WTC11 (cell line): Measurements from ENCODE around the gene OTC. TPM values are rescaled to one million over a fixed set of nuclear protein-coding genes. Genes with fewer than 3 reads are reported as not detected.

Experiments
- ATAC-seq: fragments of 200-7000 bp; cut with Tn5 transposase; 2 replicates; pipeline ENCODE4 v1.10.0; 2021; ENCODE audit warnings: mild to moderate bottlenecking, moderate library complexity
- CTCF ChIA-PET: fragments of 300-600 bp; sonication (Branson Sonifier 250); formaldehyde crosslinking; loops from one replicate; lab custom pipeline; 2021; ENCODE audit warnings: antibody characterized with exemption; lab: Charles Lee
- POLR2A ChIA-PET: fragments of 350-600 bp; sonication (Branson Sonifier 250); formaldehyde crosslinking; loops from one replicate; lab custom pipeline; 2021; ENCODE audit warnings: antibody characterized with exemption; lab: Charles Lee
- DNase-seq: peaks from one replicate; pipeline ENCODE4 v3.0.0; 2021; ENCODE audit warnings: low spot score
- H3K27ac Mint-ChIP-seq: 2 replicates; pipeline ENCODE4 v1.8.0; 2021; ENCODE audit warnings: mixed read lengths
- H3K27me3 Mint-ChIP-seq: 2 replicates; pipeline ENCODE4 v1.8.0; 2021; ENCODE audit warnings: low read depth, mild to moderate bottlenecking, moderate library complexity, mixed read lengths
- H3K36me3 Mint-ChIP-seq: 2 replicates; pipeline ENCODE4 v1.8.0; 2021; ENCODE audit warnings: mixed read lengths
- H3K4me1 Mint-ChIP-seq: 2 replicates; pipeline ENCODE4 v1.8.0; 2022; ENCODE audit warnings: mixed read lengths
- H3K4me3 Mint-ChIP-seq: 2 replicates; pipeline ENCODE4 v1.8.0; 2021; ENCODE audit warnings: mild to moderate bottlenecking, moderate library complexity, mixed read lengths
- H3K9me3 Mint-ChIP-seq: 2 replicates; pipeline ENCODE4 v1.8.0; 2021; ENCODE audit warnings: mixed read lengths
- AFF4 ChIP-seq: sonication (generic); formaldehyde crosslinking; IDR thresholded peaks from 2 replicates; pipeline ENCODE4 v1.8.1; 2023; ENCODE audit warnings: mild to moderate bottlenecking, missing genetic modification reagents, borderline replicate concordance
- AR ChIP-seq: fragments of 250-450 bp; sonication (Bioruptor Pico); IDR thresholded peaks from 2 replicates; pipeline ENCODE4 v1.9.0; 2021; ENCODE audit warnings: mild to moderate bottlenecking
- ATF3 ChIP-seq: sonication (generic); formaldehyde crosslinking; conservative IDR thresholded peaks from 2 replicates; pipeline ENCODE4 v1.8.1; 2022; ENCODE audit warnings: mild to moderate bottlenecking, missing genetic modification reagents
- CDX4 ChIP-seq: fragments of 250-450 bp; sonication (Bioruptor Pico); IDR thresholded peaks from 2 replicates; pipeline ENCODE4 v1.9.0; 2021; ENCODE audit warnings: moderate library complexity, mild to moderate bottlenecking, inconsistent platforms, borderline replicate concordance
- CREM ChIP-seq: sonication (generic); formaldehyde crosslinking; IDR thresholded peaks from 2 replicates; pipeline ENCODE4 v1.8.1; 2022; ENCODE audit warnings: mild to moderate bottlenecking, missing genetic modification reagents, moderate library complexity
- ERG ChIP-seq: fragments of 250-450 bp; sonication (Bioruptor Pico); IDR thresholded peaks from 2 replicates; pipeline ENCODE4 v1.8.0; 2021; ENCODE audit warnings: mild to moderate bottlenecking
- IRF2 ChIP-seq: sonication (generic); formaldehyde crosslinking; IDR thresholded peaks from 2 replicates; pipeline ENCODE4 v1.8.0; 2022; ENCODE audit warnings: low read depth, missing genetic modification reagents, borderline replicate concordance
- MLX ChIP-seq: sonication (generic); formaldehyde crosslinking; IDR thresholded peaks from 2 replicates; pipeline ENCODE4 v1.8.1; 2023; ENCODE audit warnings: mild to moderate bottlenecking, missing genetic modification reagents, moderate library complexity
- TCF7 ChIP-seq: sonication (generic); formaldehyde crosslinking; IDR thresholded peaks from 2 replicates; pipeline ENCODE4 v1.8.0; 2022; ENCODE audit warnings: mild to moderate bottlenecking, low read depth, missing genetic modification reagents, moderate library complexity
- USF2 ChIP-seq: sonication (generic); formaldehyde crosslinking; IDR thresholded peaks from 2 replicates; pipeline ENCODE4 v1.8.1; 2023; ENCODE audit warnings: mild to moderate bottlenecking, missing genetic modification reagents, moderate library complexity
- ZBTB43 ChIP-seq: sonication (generic); formaldehyde crosslinking; IDR thresholded peaks from 2 replicates; pipeline ENCODE4 v1.8.1; 2023; ENCODE audit warnings: mild to moderate bottlenecking, missing genetic modification reagents
- ZNF219 ChIP-seq: sonication (generic); formaldehyde crosslinking; IDR thresholded peaks from 2 replicates; pipeline ENCODE4 v1.8.0; 2023; ENCODE audit warnings: missing genetic modification reagents, mild to moderate bottlenecking, borderline replicate concordance
- ZNF671 ChIP-seq: fragments of 250-450 bp; sonication (Bioruptor Pico); IDR thresholded peaks from 2 replicates; pipeline ENCODE4 v1.8.0; 2021; ENCODE audit warnings: mild to moderate bottlenecking
- total RNA-seq: library from RNA; stranded (reverse); gene quantifications from 3 replicates; pipeline ENCODE4 v1.2.3, GENCODE V29; 2021

OTC gene
- total RNA-seq, 1 experiment from 2014 or later, result not detected

GRCh38 chrX:38435130-38435529 is 82.7 kb downstream of the OTC start:
- POLR2A ChIA-PET, result no interaction called here
- H3K27me3 Mint-ChIP-seq, result no peaks in the 10 kb centered on the region
- ATAC-seq, result no peak
- no peak overlapping the region for H3K27ac Mint-ChIP-seq
- H3K4me1 Mint-ChIP-seq, result no peaks in the 10 kb centered on the region
- CTCF ChIA-PET, result no interaction called here
- no peak overlapping the region for H3K4me3 Mint-ChIP-seq
- DNase-seq, result no peak
- H3K9me3 Mint-ChIP-seq, result no peaks in the 10 kb centered on the region
- no peaks in the 10 kb centered on the region for H3K36me3 Mint-ChIP-seq
- TF ChIP-seq AR (CRISPR knock-in tag) (no peak), ZBTB43 (CRISPR knock-in tag) (no peak), CREM (CRISPR knock-in tag) (no peak), USF2 (CRISPR knock-in tag) (no peak), TCF7 (CRISPR knock-in tag) (no peak), ATF3 (CRISPR knock-in tag) (no peak), ERG (CRISPR knock-in tag) (no peak), CDX4 (CRISPR knock-in tag) (no peak), IRF2 (no peak), ZNF219 (CRISPR knock-in tag) (no peak), MLX (CRISPR knock-in tag) (no peak), ZNF671 (CRISPR knock-in tag) (no peak), AFF4 (CRISPR knock-in tag) (no peak)
- TF ChIP-seq, all 79 proteins: peak for 0
